Measurements from ENCODE around the gene ABCD2.

ABCD2 gene

DNA sequence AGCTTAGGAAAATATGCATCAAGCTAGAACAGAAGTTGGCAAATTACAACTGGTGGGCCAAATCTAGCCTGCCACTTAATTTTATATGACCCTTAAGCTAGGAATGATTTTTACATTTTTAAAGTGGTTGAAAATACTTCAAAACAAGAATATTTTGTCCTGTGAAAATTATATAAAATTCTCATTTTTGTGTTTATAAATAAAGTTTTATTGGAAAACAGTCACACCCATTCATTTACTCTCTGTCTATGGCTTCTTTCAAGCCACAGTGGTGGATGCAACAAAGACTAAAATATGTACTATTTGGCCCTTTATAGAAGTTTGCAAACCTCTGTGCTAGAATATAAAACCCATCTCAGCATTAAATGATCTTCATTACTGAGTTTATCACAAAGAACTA is 2.1 kb upstream of the ABCD2 start:
- TF ChIP-seq, protein P1, sequence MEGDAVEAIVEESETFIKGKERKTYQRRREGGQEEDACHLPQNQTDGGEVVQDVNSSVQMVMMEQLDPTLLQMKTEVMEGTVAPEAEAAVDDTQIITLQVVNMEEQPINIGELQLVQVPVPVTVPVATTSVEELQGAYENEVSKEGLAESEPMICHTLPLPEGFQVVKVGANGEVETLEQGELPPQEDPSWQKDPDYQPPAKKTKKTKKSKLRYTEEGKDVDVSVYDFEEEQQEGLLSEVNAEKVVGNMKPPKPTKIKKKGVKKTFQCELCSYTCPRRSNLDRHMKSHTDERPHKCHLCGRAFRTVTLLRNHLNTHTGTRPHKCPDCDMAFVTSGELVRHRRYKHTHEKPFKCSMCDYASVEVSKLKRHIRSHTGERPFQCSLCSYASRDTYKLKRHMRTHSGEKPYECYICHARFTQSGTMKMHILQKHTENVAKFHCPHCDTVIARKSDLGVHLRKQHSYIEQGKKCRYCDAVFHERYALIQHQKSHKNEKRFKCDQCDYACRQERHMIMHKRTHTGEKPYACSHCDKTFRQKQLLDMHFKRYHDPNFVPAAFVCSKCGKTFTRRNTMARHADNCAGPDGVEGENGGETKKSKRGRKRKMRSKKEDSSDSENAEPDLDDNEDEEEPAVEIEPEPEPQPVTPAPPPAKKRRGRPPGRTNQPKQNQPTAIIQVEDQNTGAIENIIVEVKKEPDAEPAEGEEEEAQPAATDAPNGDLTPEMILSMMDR (IDR thresholded peaks at IDR 0.05; ENCODE audit: insufficient read depth, low read depth, low read length, missing control alignments), result no peak
- no peak for DNase-seq (ENCODE audit: low read depth)
- H3K4me3 ChIP-seq (ENCODE audit: low read length), result no peak overlapping the region

GRCh38 chr12:39620659-39621658 is 1.4 kb upstream of the ABCD2 start:
- DNase-seq (ENCODE audit: low read depth), result no peak
- TF ChIP-seq, protein P1 (IDR thresholded peaks at IDR 0.05; ENCODE audit: insufficient read depth, low read depth, low read length, missing control alignments), result no peak
- H3K4me3 ChIP-seq (ENCODE audit: low read length), result peak overlapping the region; percentile 39

GRCh38 chr12:39619316-39619659 is 315 bp downstream of the ABCD2 start:
- peak; percentile 5 for DNase-seq (ENCODE audit: low read depth)
- H3K4me3 ChIP-seq (ENCODE audit: low read length), result peak overlapping the region; percentile 39
- TF ChIP-seq, protein P1 (IDR thresholded peaks at IDR 0.05; ENCODE audit: insufficient read depth, low read depth, low read length, missing control alignments), result no peak

DNA sequence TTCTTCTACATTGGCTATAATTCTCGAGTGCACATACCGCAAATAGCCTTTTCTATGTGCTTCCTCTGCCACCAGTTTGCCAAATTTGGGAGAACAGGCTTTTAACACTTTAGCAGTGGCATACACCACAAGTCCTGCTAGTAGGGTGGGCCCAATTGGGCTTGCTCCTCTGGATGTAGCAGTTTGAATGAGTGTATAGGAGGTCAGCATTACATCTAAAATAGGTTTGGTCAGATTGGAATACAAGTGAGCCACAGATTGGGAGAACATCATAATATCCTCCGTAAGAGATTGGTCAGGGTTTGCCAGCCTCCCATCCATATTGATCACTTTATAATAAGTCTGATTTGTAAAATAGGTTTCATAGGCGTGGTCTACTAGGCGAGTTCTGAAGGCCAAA is 902 bp downstream of the ABCD2 start:
- no peak for DNase-seq (ENCODE audit: low read depth)
- no peak overlapping the region for H3K4me3 ChIP-seq (ENCODE audit: low read length)

DNA sequence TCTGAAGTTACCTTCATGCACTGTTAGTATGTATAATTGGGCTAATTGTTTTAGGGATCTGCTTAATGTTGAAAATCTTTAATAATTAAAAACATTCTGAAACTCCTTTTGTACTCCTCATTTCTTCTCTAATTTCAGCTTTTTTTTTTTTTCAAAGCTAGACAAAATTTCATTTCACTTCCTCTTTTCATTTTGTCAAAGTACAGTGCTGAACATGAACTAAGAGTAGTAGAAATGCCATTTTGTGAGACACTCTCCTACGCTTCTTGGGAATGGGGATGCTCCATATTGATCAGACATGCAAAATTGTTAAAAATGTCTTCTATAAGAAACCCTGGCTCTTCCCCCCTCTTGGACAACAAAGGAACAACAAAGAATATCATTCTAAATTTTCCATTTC is 1.7 kb downstream of the ABCD2 start:
- DNase-seq (ENCODE audit: low read depth), result no peak
- no peak overlapping the region for H3K4me3 ChIP-seq (ENCODE audit: low read length)
- TF ChIP-seq, protein P1 (IDR thresholded peaks at IDR 0.05; ENCODE audit: insufficient read depth, low read depth, low read length, missing control alignments), result no peak

More for the DNA sequence above, 902 bp downstream of the ABCD2 start:
- TF ChIP-seq, protein P1 (IDR thresholded peaks at IDR 0.05; ENCODE audit: insufficient read depth, low read depth, low read length, missing control alignments), result no peak

- H3K4me3 ChIP-seq (ENCODE audit: low read length), result no peak overlapping the region
- DNase-seq (ENCODE audit: low read depth), result no peak
Observed at GRCh38 chr12:39616666-39617065, 2.9 kb downstream of the ABCD2 start.

More at GRCh38 chr12:39616666-39617065, 2.9 kb downstream of the ABCD2 start:
- TF ChIP-seq, protein P1 (IDR thresholded peaks at IDR 0.05; ENCODE audit: insufficient read depth, low read depth, low read length, missing control alignments), result no peak

Measured in epithelial cell of esophagus (primary cell).